Karpas-422 (cell line): Measurements from ENCODE around the gene DGKQ. TPM values are rescaled to one million over a fixed set of nuclear protein-coding genes. Genes with fewer than 3 reads are reported as not detected.

Experiments used
- DNase-seq: peaks from one replicate; pipeline ENCODE4 v3.0.0-alpha.2; 2015
- H2AFZ ChIP-seq: fragments of 200-600 bp; sonication (generic); 2 replicates; pipeline ENCODE4 v1.6.1; 2014; ENCODE audit warnings: antibody characterized with exemption, low read length, mixed read lengths
- H3K27ac ChIP-seq: fragments of 200-600 bp; sonication (generic); 2 replicates; pipeline ENCODE4 v1.5.1; 2014; ENCODE audit warnings: mild to moderate bottlenecking, low read length, moderate library complexity
- H3K27me3 ChIP-seq: fragments of 200-600 bp; sonication (generic); 2 replicates; pipeline ENCODE4 v1.6.1; 2014; ENCODE audit warnings: low read length, mixed read lengths
- H3K36me3 ChIP-seq: fragments of 200-600 bp; sonication (generic); 2 replicates; pipeline ENCODE4 v1.6.1; 2014; ENCODE audit warnings: low read length, mixed read lengths; ENCODE audit not compliant: insufficient read depth
- H3K4me1 ChIP-seq: fragments of 200-600 bp; sonication (generic); 2 replicates; pipeline ENCODE4 v1.6.1; 2014; ENCODE audit warnings: mild to moderate bottlenecking, low read length, mixed read lengths
- H3K4me2 ChIP-seq: fragments of 200-600 bp; sonication (generic); 2 replicates; pipeline ENCODE4 v1.6.1; 2014; ENCODE audit warnings: low read length, low read depth, mild to moderate bottlenecking; ENCODE audit not compliant: poor library complexity, severe bottlenecking
- H3K4me3 ChIP-seq: fragments of 200-600 bp; sonication (generic); 2 replicates; pipeline ENCODE4 v1.5.1; 2014; ENCODE audit warnings: mild to moderate bottlenecking, antibody characterized with exemption, low read length, mixed read lengths
- H3K79me2 ChIP-seq: fragments of 200-600 bp; sonication (generic); 2 replicates; pipeline ENCODE4 v1.6.1; 2014; ENCODE audit warnings: mild to moderate bottlenecking, low read length, mixed read lengths
- H3K9ac ChIP-seq: fragments of 200-600 bp; sonication (generic); 2 replicates; pipeline ENCODE4 v1.6.0; 2014; ENCODE audit warnings: low read length
- H3K9me2 ChIP-seq: fragments of 200-600 bp; sonication (generic), shearing (Covaris generic); replicated peaks from 2 replicates; pipeline ENCODE4 v1.6.0; 2014; ENCODE audit warnings: mild to moderate bottlenecking, low read length, moderate library complexity; ENCODE audit not compliant: insufficient read depth
- H3K9me3 ChIP-seq: fragments of 300-700, 200-600 bp; sonication (generic); 2 replicates; pipeline ENCODE4 v1.6.1; 2014; ENCODE audit warnings: low read length, mixed read lengths
- H4K20me1 ChIP-seq: fragments of 200-600 bp; sonication (generic); 2 replicates; pipeline ENCODE4 v1.6.1; 2014; ENCODE audit warnings: mild to moderate bottlenecking, antibody characterized with exemption, low read length, low read depth; ENCODE audit not compliant: insufficient read depth
- total RNA-seq: library from RNA; depleted of rRNA; stranded (reverse); fragments of >200 nt; shearing (Covaris generic); gene quantifications from 2 replicates; pipeline ENCODE4 v1.2.3, GENCODE V29; 2014; ENCODE audit warnings: low replicate concordance

The DGKQ gene
- total RNA-seq, 1 experiment from 2014 or later = 5.8 TPM

GRCh38 chr4:954211-955020 lies 19.0 kb downstream of the DGKQ start:
- no peak for DNase-seq
- Histone ChIP-seq H3K36me3 (no peaks in the 10 kb centered on the region), H3K9me3 (no peaks in the 10 kb centered on the region), H3K4me2 (no peak overlapping the region), H3K4me1 (no peaks in the 10 kb centered on the region), H2AFZ (no peak overlapping the region), H3K9me2 (no peaks in the 10 kb centered on the region), H3K27ac (no peak overlapping the region), H3K4me3 (no peak overlapping the region), H3K9ac (no peak overlapping the region), H3K27me3 (no peaks in the 10 kb centered on the region), H4K20me1 (no peaks in the 10 kb centered on the region), H3K79me2 (no peaks in the 10 kb centered on the region)

GRCh38 chr4:953574-953915 lies 19.8 kb downstream of the DGKQ start:
- no peak overlapping the region for H3K9ac ChIP-seq
- DNase-seq = no peak

GRCh38 chr4:952881-953573 lies 20.3 kb downstream of the DGKQ start:
- Histone ChIP-seq H3K4me3 (no peak overlapping the region), H3K9me3 (no peaks in the 10 kb centered on the region), H3K27ac (no peak overlapping the region), H3K27me3 (no peaks in the 10 kb centered on the region), H3K9me2 (no peaks in the 10 kb centered on the region), H3K79me2 (no peaks in the 10 kb centered on the region), H2AFZ (no peak overlapping the region), H3K4me2 (no peak overlapping the region), H3K4me1 (no peaks in the 10 kb centered on the region), H4K20me1 (peaks cover 5% of the 10 kb centered on the region; the same call in 1 of the 2 replicates), H3K9ac (no peak overlapping the region), H3K36me3 (no peaks in the 10 kb centered on the region)
- no peak for DNase-seq

More at GRCh38 chr4:953574-953915, 19.8 kb downstream of the DGKQ start:
- H3K4me2 ChIP-seq = no peak overlapping the region
- 0 out of 2 replicates have a peak, but pooled peaks cover 5% of the 10 kb centered on the region for H4K20me1 ChIP-seq
- H3K36me3 ChIP-seq = no peaks in the 10 kb centered on the region
- H3K27ac ChIP-seq = no peak overlapping the region
- no peak overlapping the region for H2AFZ ChIP-seq
- no peaks in the 10 kb centered on the region for H3K9me3 ChIP-seq
- no peaks in the 10 kb centered on the region for H3K27me3 ChIP-seq
- H3K4me3 ChIP-seq = no peak overlapping the region
- no peaks in the 10 kb centered on the region for H3K4me1 ChIP-seq
- no peaks in the 10 kb centered on the region for H3K9me2 ChIP-seq
- H3K79me2 ChIP-seq = no peaks in the 10 kb centered on the region

GRCh38 chr4:951594-952468 lies 21.5 kb downstream of the DGKQ start:
- no peak overlapping the region for H3K4me3 ChIP-seq

GRCh38 chr4:951186-951585 lies 22.2 kb downstream of the DGKQ start:
- no peaks in the 10 kb centered on the region for H3K27me3 ChIP-seq
- no peaks in the 10 kb centered on the region for H3K36me3 ChIP-seq
- no peaks in the 10 kb centered on the region for H3K9me2 ChIP-seq
- H3K9me3 ChIP-seq = no peaks in the 10 kb centered on the region
- H3K27ac ChIP-seq = no peak overlapping the region
- H3K4me1 ChIP-seq = no peaks in the 10 kb centered on the region
- H2AFZ ChIP-seq = no peak overlapping the region
- DNase-seq = no peak
- H4K20me1 ChIP-seq = peaks cover 5% of the 10 kb centered on the region; the same call in 1 of the 2 replicates
- H3K4me2 ChIP-seq = no peak overlapping the region
- no peak overlapping the region for H3K9ac ChIP-seq
- no peaks in the 10 kb centered on the region for H3K79me2 ChIP-seq
- H3K4me3 ChIP-seq = no peak overlapping the region

More at GRCh38 chr4:951594-952468, 21.5 kb downstream of the DGKQ start:
- no peaks in the 10 kb centered on the region for H3K79me2 ChIP-seq
- no peaks in the 10 kb centered on the region for H3K27me3 ChIP-seq
- no peaks in the 10 kb centered on the region for H3K4me1 ChIP-seq
- H3K9ac ChIP-seq = no peak overlapping the region
- H3K4me2 ChIP-seq = no peak overlapping the region
- no peaks in the 10 kb centered on the region for H3K9me2 ChIP-seq
- peaks cover 5% of the 10 kb centered on the region; the same call in 1 of the 2 replicates for H4K20me1 ChIP-seq
- no peak for DNase-seq
- H3K27ac ChIP-seq = no peak overlapping the region
- H3K36me3 ChIP-seq = no peaks in the 10 kb centered on the region
- no peak overlapping the region for H2AFZ ChIP-seq
- no peaks in the 10 kb centered on the region for H3K9me3 ChIP-seq

GRCh38 chr4:950136-951020 lies 23.0 kb downstream of the DGKQ start:
- Histone ChIP-seq H2AFZ (no peak overlapping the region), H3K9me3 (no peaks in the 10 kb centered on the region), H3K27ac (no peak overlapping the region), H3K4me1 (no peaks in the 10 kb centered on the region), H3K9me2 (no peaks in the 10 kb centered on the region), H3K27me3 (no peaks in the 10 kb centered on the region), H3K4me3 (no peak overlapping the region), H3K36me3 (no peaks in the 10 kb centered on the region), H3K4me2 (no peak overlapping the region), H4K20me1 (peaks cover 5% of the 10 kb centered on the region; the same call in 1 of the 2 replicates), H3K9ac (no peak overlapping the region), H3K79me2 (no peaks in the 10 kb centered on the region)
- no peak for DNase-seq

GRCh38 chr4:949656-950055 lies 23.7 kb downstream of the DGKQ start:
- peaks cover 5% of the 10 kb centered on the region; the same call in 1 of the 2 replicates for H4K20me1 ChIP-seq
- DNase-seq = no peak
- H3K4me3 ChIP-seq = no peak overlapping the region
- H3K27ac ChIP-seq = no peak overlapping the region
- H3K9me2 ChIP-seq = no peaks in the 10 kb centered on the region
- no peak overlapping the region for H3K9ac ChIP-seq
- H3K4me2 ChIP-seq = no peak overlapping the region
- H3K9me3 ChIP-seq = no peaks in the 10 kb centered on the region
- H2AFZ ChIP-seq = no peak overlapping the region
- no peaks in the 10 kb centered on the region for H3K36me3 ChIP-seq
- no peaks in the 10 kb centered on the region for H3K27me3 ChIP-seq
- no peaks in the 10 kb centered on the region for H3K79me2 ChIP-seq
- no peaks in the 10 kb centered on the region for H3K4me1 ChIP-seq
